ENCODE results near the gene PHF5A.

PHF5A gene, protein sequence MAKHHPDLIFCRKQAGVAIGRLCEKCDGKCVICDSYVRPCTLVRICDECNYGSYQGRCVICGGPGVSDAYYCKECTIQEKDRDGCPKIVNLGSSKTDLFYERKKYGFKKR

GRCh38 chr22:41468381-41469217 lies at the start of gene PHF5A, which contains the start of gene ACO2:
TSS of gene PHF5A (minus strand) at chr22:41468692. CDS start at chr22:41468653, 39 bp downstream.
TSS of gene ACO2 (plus strand) at chr22:41469117. CDS start at chr22:41469147, 30 bp downstream.
- DNase-seq, result peak; percentile 94

- DNase-seq, result no peak
These were observed 49.5 kb upstream of the PHF5A start for GRCh38 chr22:41518048-41518347.

DNA sequence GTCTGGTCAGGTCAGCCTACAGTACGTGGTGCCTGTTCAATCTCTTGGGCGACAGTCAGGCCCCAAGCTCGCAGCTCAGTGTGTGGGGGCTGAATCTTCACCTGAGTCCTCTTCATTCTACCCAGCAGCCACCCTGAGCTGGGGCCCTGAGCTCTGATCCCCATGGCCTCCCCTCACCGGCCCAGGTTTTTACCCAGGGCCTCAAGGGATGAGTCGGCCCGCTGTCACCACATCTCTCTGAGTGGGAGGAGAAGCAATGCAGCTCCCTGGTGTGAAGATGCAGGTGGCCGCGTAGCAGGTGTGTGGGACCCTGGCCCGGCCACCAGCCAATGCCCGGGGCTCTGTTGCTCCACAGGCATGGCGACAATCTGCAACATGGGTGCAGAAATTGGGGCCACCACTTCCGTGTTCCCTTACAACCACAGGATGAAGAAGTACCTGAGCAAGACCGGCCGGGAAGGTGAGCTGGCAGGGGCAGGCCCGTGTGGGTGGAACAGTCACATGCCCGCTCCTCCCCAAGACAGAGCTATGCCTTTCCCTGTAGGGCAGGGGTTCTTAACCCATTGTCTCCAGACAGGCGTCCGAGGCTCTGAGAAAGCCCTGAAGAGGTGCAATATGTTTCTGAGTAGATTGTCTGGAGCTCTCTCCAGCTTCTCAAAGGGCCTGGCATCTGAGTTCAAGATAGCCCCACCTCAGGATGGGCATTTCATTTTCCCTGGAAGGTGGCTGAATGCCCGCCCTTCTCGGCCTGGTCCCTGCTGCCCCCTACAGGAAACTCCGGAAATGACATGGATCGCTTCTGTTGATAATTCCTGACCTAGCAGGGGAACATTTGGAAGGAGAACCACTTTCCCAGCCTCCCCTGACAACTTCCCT lies 48.9 kb upstream of the PHF5A start:
- no peak for DNase-seq

DNA sequence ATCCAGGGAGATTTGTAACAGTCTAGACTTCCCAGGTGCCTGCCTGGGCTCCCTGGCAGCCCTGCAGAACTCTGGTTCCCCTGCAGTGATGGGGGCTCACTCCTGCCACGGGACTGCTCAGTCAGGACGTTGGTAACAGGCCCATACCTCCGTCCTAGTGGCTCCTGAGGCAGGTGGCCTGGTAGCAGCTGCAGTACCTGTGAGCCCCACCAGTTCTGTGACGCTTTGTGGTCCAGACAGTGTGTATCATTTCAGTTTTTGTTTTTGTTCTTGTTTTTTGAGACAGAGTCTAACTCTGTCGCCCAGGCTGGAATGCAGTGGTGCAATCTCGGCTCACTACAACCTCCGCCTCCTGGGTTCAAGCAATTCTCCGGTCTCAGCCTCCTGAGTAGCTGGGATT lies 48.0 kb upstream of the PHF5A start:
- DNase-seq, result no peak

- DNase-seq, result no peak
These were observed 44.9 kb upstream of the PHF5A start for GRCh38 chr22:41513391-41513790.

- DNase-seq, result no peak
These were observed 44.1 kb upstream of the PHF5A start for GRCh38 chr22:41512421-41513194.

GRCh38 chr22:41511521-41511968 lies 43.1 kb upstream of the PHF5A start:
- DNase-seq, result no peak

GRCh38 chr22:41508770-41509170 lies 40.3 kb upstream of the PHF5A start:
- no peak for DNase-seq

DNA sequence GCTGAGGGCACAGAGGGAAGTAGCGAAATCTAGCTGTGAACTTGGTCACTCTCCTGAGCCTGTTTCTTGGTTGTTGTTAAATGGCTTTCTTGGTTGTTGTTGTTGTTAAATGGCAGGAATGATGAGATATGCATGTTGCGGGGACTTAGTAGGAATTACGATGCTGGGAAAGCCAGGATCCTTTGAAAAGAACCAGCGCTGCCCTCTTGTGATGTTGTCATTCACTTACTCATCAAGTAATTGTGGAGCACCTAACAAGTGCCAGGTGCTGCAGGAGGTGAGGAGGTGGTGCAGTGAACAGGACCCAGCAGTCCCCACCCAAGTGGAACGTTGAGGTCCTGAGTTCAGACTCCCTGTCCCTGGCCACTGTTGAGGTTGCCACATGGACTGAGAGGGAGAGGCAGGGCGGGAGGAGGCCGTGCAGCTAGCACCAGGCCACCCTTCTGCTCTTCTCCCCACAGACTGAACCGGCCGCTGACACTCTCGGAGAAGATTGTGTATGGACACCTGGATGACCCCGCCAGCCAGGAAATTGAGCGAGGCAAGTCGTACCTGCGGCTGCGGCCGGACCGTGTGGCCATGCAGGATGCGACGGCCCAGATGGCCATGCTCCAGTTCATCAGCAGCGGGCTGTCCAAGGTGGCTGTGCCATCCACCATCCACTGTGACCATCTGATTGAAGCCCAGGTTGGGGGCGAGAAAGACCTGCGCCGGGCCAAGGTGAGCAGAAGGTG lies 39.0 kb upstream of the PHF5A start:
- no peak for DNase-seq

- no peak for DNase-seq
These were observed 37.2 kb upstream of the PHF5A start for GRCh38 chr22:41505511-41506220.

GRCh38 chr22:41504816-41505215 lies 36.3 kb upstream of the PHF5A start:
- DNase-seq, result no peak

DNA sequence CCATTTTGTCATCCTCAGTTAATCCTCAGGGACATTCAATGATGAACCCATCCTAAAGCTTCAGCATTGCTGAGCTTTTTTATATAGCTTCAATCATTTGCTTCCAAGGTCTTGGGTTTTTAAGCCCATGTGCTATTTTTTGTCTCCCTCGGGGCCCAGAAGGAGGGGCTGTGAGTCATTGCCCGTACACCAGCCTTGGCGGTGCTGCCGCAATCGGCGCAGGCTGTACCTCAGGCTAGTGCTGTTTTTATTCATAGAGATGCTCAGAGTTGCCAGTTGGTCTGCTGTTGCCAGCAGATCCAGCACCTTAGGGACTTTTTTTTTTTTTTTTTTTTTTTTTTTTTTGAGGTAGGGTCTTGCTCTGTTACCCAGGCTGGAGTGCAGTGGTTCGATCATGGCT lies 35.9 kb upstream of the PHF5A start:
- DNase-seq, result no peak

DNA sequence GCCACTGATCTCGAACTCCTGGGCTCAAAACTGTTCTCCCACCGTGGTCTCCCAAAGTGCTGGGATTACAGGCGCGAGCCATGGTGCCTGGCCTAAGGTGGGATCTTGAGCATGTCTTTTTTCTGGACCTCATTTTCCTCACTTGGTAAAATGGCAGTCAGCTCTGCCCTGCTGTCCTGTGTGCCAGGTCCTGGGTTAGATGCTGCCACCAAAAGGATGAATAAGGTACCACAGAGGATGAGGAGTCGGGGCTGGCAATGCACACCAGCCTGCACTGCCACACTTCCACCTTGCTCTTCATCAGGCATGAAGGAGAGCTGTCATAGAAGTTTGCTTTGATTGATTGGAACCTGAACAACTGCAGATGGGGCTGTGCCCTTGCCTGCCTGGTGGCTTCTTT lies 32.7 kb upstream of the PHF5A start:
- no peak for DNase-seq

DNA sequence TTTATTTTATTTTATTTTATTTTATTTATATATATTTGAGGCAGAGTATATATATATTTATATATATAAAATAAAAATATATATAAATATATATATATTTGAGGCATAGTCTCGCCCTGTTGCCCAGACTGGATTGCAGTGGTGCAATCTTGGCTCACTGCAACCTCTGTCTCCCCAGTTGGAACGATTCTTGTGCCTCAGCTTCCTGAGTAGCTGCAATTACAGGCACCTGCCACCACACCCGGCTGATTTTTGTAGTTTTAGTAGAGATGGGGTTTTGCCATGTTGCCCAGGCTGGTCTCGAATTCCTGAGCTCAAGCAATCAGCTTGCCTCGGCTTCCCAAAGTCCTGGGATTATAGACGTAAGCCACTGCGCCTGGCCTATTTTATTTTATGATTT lies 31.8 kb upstream of the PHF5A start:
- DNase-seq, result no peak

- DNase-seq, result no peak
These were observed 31.3 kb upstream of the PHF5A start for GRCh38 chr22:41499624-41500280.

DNA sequence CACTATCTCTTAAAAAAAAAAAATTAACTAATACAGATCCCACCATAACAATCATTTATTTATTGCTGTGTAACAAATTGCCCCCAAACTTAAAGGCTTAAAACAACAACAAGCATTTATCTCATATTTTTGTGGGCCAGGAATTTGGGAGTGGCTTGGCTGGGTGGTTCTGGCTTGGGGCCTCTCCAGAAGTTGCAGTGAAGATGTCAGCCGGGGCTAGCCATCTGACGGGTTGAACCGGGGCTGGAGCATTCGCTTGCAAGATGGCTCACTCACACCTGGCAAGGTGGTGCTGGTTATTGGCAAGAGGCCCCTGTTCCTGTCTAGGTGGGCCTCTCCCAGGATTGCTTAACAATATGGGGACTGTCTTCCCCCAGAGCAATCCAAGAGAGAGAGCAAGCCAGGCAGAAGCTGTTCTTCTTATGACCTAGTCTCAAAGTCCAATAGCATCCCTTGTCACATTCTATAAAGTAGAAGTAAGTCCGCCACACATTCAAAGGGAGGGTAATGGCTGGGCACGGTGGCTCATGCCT lies 29.9 kb upstream of the PHF5A start:
- no peak for DNase-seq

DNA sequence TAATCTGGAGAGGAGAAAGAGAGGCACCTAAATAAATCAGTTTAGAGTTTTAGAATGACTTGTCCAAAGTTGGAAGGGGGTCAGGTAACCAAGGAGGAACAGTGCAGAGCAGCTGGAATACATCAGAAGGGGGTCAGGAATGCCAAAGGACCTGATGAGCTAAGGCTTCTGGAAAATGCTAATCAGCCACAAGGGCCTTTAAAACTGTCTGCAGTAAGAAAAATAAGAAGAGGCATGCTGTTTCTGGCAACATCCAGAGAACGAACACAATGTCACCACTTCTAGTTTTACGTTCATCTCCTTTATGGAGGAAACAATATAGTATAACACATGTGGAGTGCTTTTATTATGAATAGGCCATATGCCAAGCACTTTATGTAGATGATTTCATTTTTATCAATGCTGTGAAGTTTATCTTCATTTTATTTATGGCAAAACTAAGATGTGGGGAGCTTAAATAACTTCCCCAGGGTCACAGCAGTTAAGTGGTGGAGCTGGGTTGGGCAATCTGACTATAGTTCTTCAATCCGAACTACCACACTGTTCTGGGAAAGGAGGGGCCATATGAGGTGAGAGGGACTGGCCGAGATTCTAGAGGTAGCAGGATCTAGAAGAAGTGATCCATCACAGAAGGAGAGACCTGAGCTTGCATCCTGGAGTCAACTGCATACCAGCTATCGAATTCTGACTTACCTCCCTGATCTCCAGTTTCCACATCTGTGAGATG lies 23.0 kb upstream of the PHF5A start:
- no peak for DNase-seq

DNA sequence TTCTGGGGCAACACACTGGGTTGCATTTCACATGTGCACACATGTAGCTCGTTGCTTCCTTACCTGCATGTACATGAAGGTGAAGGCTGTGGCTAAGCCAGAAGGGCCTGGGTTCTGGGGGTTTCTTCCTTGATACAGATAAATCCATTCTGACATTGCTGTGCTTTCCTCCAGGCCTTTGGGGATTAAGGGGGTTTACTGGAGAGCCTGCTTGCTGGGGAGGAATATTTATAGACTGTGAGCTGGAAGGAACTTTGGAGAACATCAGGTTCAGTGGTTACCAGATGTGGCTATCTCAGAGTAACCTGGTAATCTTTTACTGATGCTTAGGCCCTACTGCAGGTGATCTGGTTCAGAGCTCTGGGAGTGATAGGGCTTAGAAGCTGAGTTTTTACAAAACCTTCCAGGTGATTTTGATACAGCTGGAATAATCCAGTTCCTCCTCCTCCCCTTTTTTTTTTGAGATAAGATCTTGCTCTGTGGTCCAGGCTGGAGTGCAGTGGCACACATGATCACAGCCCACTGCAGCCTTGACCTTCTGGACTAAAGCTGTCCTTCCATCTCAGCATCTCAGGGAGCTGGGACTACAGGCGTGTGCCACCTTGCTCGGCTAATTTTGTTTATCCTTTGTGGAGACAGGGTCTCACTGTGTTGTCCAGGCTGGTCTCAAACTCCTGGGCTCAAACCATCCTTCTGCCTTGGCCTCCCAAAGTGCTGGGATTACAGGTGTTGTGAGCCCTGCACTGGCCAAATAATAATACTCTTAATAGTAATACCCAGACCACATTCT lies 20.3 kb upstream of the PHF5A start:
- DNase-seq, result no peak

- DNase-seq, result no peak
These were observed 19.6 kb upstream of the PHF5A start for GRCh38 chr22:41488076-41488475.
